GM19452 (cell line): ENCODE measurements around the gene UCP2.
"Not testable (repeated sequence)": the region's sequence is repeated elsewhere in the genome, so short reads cannot be mapped to it uniquely, and the experiment has no call there.

Experiments
- ATAC-seq: cut with Tn5 transposase; IDR thresholded peaks from one replicate; pipeline ENCODE4 v1.9.1; 2021; ENCODE audit not compliant: unreplicated experiment

UCP2 gene

GRCh38 chr11:73946798-73947458 lies 35.7 kb downstream of the UCP2 start:
- no peak for ATAC-seq

GRCh38 chr11:73945396-73945795 lies 37.2 kb downstream of the UCP2 start:
- no peak for ATAC-seq

GRCh38 chr11:73944901-73945300 lies 37.7 kb downstream of the UCP2 start:
- ATAC-seq = no peak

DNA sequence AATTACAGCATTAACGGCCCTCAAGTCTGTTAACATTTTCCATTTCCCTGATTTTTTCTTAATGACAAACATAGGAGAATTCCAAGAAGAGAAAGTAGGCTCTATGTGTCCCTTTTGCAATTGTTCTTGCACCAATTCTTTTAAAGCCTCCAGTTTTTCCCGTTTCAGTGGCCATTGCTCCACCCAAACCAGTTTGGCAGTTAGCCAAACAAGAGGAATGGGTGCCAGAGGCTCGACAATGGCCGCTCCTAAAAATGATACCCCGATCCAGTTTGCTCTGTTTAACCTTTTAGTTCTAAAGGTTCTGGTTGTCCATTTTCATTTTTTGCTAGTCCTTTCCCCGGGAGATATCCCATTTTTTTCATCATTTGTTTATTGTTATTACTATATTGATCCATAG lies 38.6 kb downstream of the UCP2 start:
- no peak for ATAC-seq

- no peak for ATAC-seq
Observed at GRCh38 chr11:73942010-73942409, 40.6 kb downstream of the UCP2 start.

DNA sequence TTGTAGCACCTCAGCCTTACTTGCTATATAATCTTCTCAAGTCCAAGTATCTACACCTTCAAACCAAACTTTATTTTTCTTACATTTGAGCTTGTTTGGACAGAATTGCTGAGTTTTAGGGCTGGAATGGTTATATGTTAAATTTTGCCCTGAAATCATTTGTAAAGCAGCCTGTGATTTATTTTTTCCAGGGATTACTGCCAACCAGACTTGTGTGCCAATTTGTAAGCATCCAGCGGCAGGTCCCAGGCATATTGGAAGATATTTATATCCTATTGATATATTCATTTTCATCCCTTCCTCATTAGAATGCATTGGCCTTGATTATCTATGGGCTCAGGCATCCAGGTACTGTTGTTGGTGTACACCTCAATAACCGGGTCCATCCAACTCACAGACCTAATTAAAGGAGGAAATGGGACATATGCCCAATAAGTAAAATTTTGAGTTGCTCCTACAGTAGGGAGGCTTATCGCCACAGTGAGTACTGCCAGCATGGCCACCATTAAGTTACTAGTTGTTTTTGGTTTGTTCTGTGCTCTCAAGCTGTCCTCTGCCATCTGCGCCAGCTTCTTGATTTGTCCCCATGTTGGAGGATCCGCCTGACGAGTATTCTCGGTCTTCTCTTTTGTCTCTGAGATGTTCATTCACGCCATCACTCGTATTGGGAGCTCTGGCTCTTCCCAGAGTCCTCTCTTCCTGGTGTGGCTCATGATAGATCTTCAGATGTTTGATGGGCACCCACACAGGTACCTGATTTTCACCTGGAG lies 41.7 kb downstream of the UCP2 start:
- ATAC-seq = no peak

DNA sequence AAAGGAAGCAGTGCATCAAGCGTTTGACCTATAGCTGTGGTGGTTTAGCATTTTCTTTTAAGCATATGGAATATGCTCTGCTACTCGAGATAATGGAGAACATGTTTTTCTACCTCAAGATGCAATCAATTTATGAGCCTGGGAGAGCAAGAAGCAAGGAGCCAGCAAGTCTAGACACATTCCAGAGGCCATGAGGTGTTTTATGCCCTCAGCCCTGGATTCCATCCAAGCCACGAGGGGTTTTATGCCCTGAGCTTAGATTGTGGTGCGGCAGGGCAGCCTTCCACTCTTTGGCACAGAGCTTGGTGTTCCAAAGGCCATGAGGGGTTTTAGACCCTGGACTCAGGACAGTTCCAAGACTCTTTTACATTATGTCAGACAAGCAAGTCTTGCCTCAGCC lies 43.5 kb downstream of the UCP2 start:
- ATAC-seq = no peak

DNA sequence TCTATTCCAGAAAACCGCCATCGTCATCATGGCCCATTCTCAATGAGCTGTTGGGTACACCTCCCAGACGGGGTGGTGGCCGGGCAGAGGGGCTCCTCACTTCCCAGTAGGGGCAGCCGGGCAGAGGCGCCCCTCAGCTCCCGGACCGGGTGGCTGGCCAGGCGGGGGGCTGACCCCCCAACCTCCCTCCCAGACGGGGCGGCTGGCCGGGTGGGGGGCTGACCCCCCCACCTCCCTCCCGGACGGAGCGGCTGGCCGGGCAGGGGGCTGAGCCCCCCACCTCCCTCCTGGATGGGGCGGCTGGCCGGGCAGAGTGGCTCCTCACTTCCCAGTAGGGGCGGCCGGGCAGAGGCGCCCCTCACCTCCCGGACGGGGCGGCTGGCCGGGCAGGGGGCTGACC lies 46.6 kb downstream of the UCP2 start:
- not testable (repeated sequence) for ATAC-seq

DNA sequence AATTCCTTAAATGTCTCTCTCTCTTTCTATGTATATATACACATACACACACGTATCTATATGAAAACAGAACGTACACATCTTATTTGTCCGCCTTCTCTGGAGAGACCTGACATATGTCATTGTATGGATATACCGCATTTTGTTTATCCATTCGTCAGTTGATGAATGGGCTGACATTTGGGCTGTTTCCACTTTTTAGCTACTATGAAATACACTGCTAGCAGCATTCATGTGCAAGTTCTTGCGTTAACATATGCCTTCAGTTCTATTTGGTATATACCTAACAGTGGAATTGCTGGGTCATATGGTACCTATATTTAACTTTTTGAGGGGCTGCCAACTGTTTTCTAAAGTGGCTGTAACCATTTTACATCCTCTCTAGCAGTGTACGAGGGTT lies 49.9 kb downstream of the UCP2 start:
- ATAC-seq = no peak

DNA sequence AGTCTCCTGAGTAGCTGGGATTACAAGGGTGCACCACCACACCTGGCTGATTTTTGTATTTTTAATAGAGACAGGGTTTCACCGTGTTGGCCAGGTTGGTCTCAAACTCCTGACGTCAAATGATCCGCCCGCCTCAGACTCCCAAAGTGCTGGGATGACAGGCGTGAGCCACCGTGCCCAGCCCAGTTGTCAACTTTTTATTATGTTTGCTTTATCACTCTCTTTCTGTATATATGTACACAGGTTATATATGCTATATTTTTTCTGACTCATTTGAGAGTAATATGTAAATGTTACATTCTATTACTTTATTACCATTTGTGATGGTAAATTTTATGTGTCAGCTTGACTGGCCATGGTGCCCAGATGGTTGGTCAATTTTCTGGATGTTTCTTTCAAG lies 50.7 kb downstream of the UCP2 start:
- no peak for ATAC-seq

GRCh38 chr11:73931039-73931645 lies 51.5 kb downstream of the UCP2 start:
- no peak for ATAC-seq

DNA sequence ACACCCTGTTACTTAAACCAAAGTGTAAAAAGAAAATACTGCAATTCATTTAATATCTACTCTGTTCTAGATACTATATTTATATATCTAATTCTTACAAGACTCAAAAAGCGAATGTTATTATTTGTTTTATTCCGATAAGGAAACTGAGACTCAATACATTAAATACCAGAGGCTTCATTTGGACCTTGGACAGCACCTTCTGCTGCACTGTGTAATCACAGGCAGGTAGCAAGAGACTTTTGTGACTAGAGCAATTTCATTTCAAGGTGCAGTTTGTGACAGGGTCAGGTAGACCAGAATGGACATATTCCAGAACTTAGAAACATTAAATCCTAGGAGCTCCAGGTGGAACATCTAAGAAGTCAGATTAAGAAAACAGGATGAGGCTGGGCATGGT lies 53.3 kb downstream of the UCP2 start:
- ATAC-seq = no peak
